Measurements from ENCODE around the gene INTS11. TPM values are rescaled to one million over a fixed set of nuclear protein-coding genes. Genes with fewer than 3 reads are reported as not detected.

The INTS11 gene
- total and polyA plus RNA-seq, 2 of the 13 experiments (the other 11 are each of a cell fraction or from before 2014, with no cell fraction given), result 52.8 to 94.8 TPM

DNA sequence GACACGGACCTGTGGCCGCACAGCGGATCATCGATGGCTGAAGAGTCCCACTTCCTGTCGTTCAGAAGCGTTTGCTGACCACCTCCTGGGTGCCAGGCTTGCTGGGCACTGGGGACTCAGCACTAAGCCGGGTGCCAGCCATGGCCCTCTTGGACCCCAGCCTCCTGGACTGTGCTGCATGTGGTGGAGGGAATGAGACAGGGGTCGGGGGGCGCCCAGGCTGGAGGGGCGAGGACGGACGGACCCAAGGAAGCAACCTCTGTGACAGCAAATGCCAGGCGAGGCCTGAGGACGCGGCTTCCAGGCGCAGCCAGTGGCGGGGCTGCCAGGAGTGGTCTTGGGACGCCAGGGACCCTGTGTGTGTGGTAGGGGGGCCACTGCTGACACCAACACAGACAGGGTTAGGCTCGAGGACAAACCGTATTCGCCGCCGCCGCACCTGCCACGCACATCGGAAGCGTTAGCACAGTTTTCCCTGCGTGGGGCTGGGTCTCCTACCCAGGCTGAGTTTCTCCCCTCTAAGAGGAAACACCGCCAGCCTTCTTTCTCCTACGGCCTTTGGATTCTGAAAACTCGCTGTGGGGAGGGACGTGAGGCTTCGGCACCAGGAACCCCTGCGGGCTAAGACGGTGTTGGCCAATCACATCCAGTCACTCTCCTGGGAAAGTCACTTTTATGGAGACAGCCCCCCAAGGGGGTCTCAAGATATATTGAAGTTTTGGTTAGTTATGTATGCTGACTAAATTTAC lies 36.9 kb upstream of the INTS11 start (continued):
- TF ChIP-seq, protein P1, sequence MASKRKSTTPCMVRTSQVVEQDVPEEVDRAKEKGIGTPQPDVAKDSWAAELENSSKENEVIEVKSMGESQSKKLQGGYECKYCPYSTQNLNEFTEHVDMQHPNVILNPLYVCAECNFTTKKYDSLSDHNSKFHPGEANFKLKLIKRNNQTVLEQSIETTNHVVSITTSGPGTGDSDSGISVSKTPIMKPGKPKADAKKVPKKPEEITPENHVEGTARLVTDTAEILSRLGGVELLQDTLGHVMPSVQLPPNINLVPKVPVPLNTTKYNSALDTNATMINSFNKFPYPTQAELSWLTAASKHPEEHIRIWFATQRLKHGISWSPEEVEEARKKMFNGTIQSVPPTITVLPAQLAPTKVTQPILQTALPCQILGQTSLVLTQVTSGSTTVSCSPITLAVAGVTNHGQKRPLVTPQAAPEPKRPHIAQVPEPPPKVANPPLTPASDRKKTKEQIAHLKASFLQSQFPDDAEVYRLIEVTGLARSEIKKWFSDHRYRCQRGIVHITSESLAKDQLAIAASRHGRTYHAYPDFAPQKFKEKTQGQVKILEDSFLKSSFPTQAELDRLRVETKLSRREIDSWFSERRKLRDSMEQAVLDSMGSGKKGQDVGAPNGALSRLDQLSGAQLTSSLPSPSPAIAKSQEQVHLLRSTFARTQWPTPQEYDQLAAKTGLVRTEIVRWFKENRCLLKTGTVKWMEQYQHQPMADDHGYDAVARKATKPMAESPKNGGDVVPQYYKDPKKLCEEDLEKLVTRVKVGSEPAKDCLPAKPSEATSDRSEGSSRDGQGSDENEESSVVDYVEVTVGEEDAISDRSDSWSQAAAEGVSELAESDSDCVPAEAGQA (IDR thresholded peaks at IDR 0.05; ENCODE audit: low read depth), result no peak
- TF ChIP-seq, protein P1 (CRISPR knock-in tag; IDR thresholded peaks at IDR 0.05; ENCODE audit: borderline replicate concordance), result no peak
- TF ChIP-seq ZNF180 (CRISPR knock-in tag; IDR thresholded peaks at IDR 0.05; ENCODE audit: borderline replicate concordance, low read depth), result no peak
- TF ChIP-seq RORA (CRISPR knock-in tag; IDR thresholded peaks at IDR 0.05), result no peak
- 0 out of 2 replicates have a peak, but pooled peaks have one; percentile 4 for TF ChIP-seq KDM5B (CRISPR knock-in tag; IDR thresholded peaks at IDR 0.05; ENCODE audit: borderline replicate concordance)
- TF ChIP-seq TCF7 (IDR thresholded peaks at IDR 0.05; ENCODE audit: low read depth), result no peak
- TF ChIP-seq THAP11 (CRISPR knock-in tag; IDR thresholded peaks at IDR 0.05), result no peak
- TF ChIP-seq HNRNPL (IDR thresholded peaks at IDR 0.05; ENCODE audit: low read depth, low read length), result 0 out of 2 replicates have a peak, but pooled peaks have one; percentile 17
- TF ChIP-seq NR2F2 (IDR thresholded peaks at IDR 0.05; ENCODE audit: borderline replicate concordance, low read depth), result no peak
- TF ChIP-seq ZBTB38 (CRISPR knock-in tag; IDR thresholded peaks at IDR 0.05), result peak; percentile 22; the same call in 1 of the 2 replicates
- TF ChIP-seq, protein P2, sequence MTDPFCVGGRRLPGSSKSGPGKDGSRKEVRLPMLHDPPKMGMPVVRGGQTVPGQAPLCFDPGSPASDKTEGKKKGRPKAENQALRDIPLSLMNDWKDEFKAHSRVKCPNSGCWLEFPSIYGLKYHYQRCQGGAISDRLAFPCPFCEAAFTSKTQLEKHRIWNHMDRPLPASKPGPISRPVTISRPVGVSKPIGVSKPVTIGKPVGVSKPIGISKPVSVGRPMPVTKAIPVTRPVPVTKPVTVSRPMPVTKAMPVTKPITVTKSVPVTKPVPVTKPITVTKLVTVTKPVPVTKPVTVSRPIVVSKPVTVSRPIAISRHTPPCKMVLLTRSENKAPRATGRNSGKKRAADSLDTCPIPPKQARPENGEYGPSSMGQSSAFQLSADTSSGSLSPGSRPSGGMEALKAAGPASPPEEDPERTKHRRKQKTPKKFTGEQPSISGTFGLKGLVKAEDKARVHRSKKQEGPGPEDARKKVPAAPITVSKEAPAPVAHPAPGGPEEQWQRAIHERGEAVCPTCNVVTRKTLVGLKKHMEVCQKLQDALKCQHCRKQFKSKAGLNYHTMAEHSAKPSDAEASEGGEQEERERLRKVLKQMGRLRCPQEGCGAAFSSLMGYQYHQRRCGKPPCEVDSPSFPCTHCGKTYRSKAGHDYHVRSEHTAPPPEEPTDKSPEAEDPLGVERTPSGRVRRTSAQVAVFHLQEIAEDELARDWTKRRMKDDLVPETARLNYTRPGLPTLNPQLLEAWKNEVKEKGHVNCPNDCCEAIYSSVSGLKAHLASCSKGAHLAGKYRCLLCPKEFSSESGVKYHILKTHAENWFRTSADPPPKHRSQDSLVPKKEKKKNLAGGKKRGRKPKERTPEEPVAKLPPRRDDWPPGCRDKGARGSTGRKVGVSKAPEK (CRISPR knock-in tag; IDR thresholded peaks at IDR 0.05; ENCODE audit: borderline replicate concordance), result no peak
- TF ChIP-seq, protein P3, sequence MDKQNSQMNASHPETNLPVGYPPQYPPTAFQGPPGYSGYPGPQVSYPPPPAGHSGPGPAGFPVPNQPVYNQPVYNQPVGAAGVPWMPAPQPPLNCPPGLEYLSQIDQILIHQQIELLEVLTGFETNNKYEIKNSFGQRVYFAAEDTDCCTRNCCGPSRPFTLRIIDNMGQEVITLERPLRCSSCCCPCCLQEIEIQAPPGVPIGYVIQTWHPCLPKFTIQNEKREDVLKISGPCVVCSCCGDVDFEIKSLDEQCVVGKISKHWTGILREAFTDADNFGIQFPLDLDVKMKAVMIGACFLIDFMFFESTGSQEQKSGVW (CRISPR knock-in tag; IDR thresholded peaks at IDR 0.05; ENCODE audit: borderline replicate concordance), result no peak
